Duodenal mucosa (tissue), 2 donors: ENCODE measurements around the gene ARHGAP19.
"Not testable (repeated sequence)": the region's sequence is repeated elsewhere in the genome, so short reads cannot be mapped to it uniquely, and the experiment has no call there.

Source experiments
- H3K27ac ChIP-seq: one replicate; pipeline ENCODE4 v1.7.0; 2013; ENCODE audit warnings: low read depth, low read length
- H3K27me3 ChIP-seq, 2 donors: one replicate each; pipeline ENCODE4 v1.7.0; 2013; ENCODE audit warnings: low read length in 2 of 2, control low read depth in 1 of 2; ENCODE audit not compliant: insufficient read depth in 2 of 2, control insufficient read depth in 1 of 2
- H3K36me3 ChIP-seq, 2 donors: one replicate each; pipeline ENCODE4 v1.7.0; 2013; ENCODE audit warnings: low read length in 2 of 2, control low read depth in 1 of 2; ENCODE audit not compliant: insufficient read depth in 2 of 2, control insufficient read depth in 1 of 2
- H3K4me1 ChIP-seq, 2 donors: one replicate each; pipeline ENCODE4 v1.7.0; 2013; ENCODE audit warnings: low read length in 2 of 2, control low read depth in 1 of 2; ENCODE audit not compliant: insufficient read depth in 2 of 2, control insufficient read depth in 1 of 2
- H3K4me3 ChIP-seq, 2 donors: one replicate each; pipeline ENCODE4 v1.7.0; 2013; ENCODE audit warnings: low read length in 2 of 2, low read depth in 1 of 2
- H3K9ac ChIP-seq, 2 donors: one replicate each; pipeline ENCODE4 v1.7.0; 2013; ENCODE audit warnings: low read length in 2 of 2, low read depth in 1 of 2
- H3K9me3 ChIP-seq, 2 donors: one replicate each; pipeline ENCODE4 v1.7.0; 2013; ENCODE audit warnings: low read length in 2 of 2, control low read depth in 1 of 2; ENCODE audit not compliant: control insufficient read depth in 1 of 2

ARHGAP19 gene

DNA sequence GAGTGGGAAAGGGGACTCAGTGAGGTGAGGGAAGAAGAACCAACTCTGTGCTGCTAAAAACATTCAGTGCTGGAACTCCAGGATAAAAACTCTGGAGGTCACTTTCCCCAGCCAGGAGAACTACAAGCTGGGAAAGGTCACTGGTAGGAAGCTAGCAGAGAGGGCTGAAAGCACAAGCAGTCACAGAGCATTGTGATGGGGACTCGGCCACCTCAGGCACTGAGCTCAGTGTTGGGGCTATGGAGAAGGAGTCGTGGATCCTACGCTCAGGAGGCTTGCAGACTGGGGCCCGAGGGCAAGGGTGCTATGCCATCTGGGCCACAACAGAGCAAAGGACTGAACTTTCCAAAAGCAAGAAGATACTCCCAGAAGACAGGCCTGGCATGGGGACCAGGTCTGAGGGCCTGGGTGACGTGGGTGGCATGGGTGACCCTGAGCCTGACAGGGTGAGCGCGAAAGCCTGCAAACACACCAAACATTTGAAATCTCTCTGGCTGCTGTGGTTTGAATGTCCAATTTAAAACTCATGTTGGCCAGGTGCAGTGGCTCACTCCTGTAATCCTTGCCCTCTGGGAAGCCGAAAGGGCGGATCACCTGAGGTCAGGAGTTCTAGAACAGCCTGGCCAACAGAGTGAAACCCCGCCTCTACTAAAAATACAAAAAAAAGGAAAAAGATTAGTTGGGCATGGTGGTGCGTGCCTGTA is 9.8 kb upstream of the ARHGAP19 start:
- H3K27me3 ChIP-seq: no peaks in the 10 kb centered on the region
- H3K27ac ChIP-seq: no peak overlapping the region
- H3K9ac ChIP-seq: no peak overlapping the region
- peaks cover 0 to 7% of the 10 kb centered on the region in 2 donors for H3K4me1 ChIP-seq
- no peak overlapping the region for H3K4me3 ChIP-seq
- H3K36me3 ChIP-seq: no peaks in the 10 kb centered on the region
- no peaks in the 10 kb centered on the region for H3K9me3 ChIP-seq

DNA sequence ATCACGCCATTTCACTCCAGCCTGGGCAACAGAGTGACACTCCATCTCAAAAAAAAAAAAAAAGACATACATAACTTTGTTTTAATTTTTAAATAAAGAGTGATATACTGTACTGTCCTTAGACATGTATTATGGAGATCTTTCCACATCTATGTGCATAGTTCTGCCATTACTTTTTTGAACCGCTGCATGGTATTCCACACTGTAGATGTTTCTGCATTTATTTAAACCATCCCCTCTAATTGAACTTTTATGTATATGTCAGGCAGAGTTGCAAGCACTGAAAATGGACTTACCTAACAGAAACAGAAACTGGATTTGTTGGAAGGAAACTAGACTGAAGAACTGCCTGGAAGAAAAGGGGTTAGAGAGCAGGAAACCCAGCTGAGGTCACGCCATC is 8.5 kb upstream of the ARHGAP19 start:
- Histone ChIP-seq H3K27me3 (no peaks in the 10 kb centered on the region), H3K27ac (no peak overlapping the region), H3K4me3 (no peak overlapping the region), H3K9me3 (no peaks in the 10 kb centered on the region), H3K9ac (no peak overlapping the region), H3K36me3 (no peaks in the 10 kb centered on the region), H3K4me1 (peaks cover 0 to 7% of the 10 kb centered on the region in 2 donors)

DNA sequence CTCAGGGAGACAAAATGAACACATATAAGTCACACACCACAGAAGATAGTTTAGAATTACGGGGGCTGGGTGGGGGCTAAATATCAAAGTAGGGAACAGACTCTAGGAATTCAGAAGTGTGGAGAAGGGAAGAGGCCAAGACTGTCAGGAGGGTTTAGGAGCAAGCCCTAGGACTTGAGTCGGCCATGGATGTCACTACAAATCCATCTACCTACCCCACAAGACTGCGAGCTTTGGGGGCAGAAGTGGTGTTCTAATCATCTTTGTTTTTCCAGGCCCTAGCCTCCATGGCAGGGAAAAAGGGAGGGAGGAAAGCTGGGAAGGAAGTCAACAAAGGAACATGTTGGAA is 5.8 kb upstream of the ARHGAP19 start:
- no peak overlapping the region for H3K27ac ChIP-seq
- peaks cover 0 to 7% of the 10 kb centered on the region in 2 donors for H3K4me1 ChIP-seq
- no peaks in the 10 kb centered on the region for H3K36me3 ChIP-seq
- H3K27me3 ChIP-seq: no peaks in the 10 kb centered on the region
- H3K9ac ChIP-seq: no peak overlapping the region
- no peaks in the 10 kb centered on the region for H3K9me3 ChIP-seq
- no peak overlapping the region for H3K4me3 ChIP-seq

DNA sequence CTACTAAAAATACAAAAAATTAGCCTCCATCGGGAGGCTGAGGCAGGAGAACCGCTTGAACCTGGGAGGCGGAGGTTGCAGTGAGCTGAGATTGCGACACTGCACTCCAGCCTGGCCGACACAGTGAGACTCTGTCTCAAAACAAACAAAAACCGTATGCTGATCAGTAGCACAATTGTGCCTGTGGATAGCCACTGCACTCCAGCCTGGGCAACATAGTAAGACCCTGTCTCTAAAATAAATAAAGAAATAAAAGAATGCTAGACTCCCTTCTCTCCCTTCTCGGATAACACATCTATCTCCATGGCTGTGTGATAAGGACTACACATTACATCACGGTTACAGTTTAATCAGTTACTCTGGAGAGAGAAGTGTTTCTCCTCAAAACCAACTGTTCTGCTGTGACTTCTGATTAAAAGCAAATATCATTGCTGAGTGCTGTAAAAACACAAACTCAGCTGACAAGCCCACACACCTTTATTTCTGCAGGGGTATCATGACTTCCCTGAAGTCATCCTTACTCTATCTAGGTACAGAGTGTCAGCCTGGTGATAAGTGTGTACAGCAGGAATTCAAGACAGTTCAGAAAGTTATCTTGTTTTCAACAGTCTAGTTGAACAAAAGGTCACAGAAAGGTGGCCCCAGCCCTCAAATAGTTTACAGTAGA is 5.3 kb upstream of the ARHGAP19 start:
- Histone ChIP-seq H3K27me3 (no peaks in the 10 kb centered on the region), H3K36me3 (no peaks in the 10 kb centered on the region)

DNA sequence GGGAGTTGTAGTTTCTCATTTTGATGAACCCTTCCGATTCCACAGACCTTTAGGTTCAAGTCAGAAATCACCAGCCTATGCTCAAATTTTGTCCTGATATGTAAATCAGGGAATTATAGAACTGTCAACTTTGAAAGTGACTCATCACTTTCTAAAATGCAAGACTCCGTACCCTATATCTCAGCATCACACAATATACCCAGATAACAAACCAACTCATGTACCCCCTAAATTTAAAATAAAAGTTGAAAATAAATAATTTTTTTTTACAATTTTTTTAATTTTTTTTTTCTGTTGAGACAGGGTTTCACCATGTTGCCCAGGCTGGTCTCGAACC is 393 bp upstream of the ARHGAP19 start:
- H3K9ac ChIP-seq: no peak overlapping the region
- peaks cover 0 to 13% of the 10 kb centered on the region in 2 donors for H3K4me1 ChIP-seq
- H3K36me3 ChIP-seq: no peaks in the 10 kb centered on the region
- no peaks in the 10 kb centered on the region for H3K27me3 ChIP-seq
- no peak overlapping the region for H3K27ac ChIP-seq
- H3K4me3 ChIP-seq: no peak overlapping the region
- H3K9me3 ChIP-seq: no peaks in the 10 kb centered on the region

More for the DNA sequence above, 5.3 kb upstream of the ARHGAP19 start:
- no peak overlapping the region for H3K9ac ChIP-seq
- H3K9me3 ChIP-seq: no peaks in the 10 kb centered on the region
- H3K27ac ChIP-seq: no peak overlapping the region
- no peak overlapping the region for H3K4me3 ChIP-seq
- peaks cover 0 to 7% of the 10 kb centered on the region in 2 donors for H3K4me1 ChIP-seq

DNA sequence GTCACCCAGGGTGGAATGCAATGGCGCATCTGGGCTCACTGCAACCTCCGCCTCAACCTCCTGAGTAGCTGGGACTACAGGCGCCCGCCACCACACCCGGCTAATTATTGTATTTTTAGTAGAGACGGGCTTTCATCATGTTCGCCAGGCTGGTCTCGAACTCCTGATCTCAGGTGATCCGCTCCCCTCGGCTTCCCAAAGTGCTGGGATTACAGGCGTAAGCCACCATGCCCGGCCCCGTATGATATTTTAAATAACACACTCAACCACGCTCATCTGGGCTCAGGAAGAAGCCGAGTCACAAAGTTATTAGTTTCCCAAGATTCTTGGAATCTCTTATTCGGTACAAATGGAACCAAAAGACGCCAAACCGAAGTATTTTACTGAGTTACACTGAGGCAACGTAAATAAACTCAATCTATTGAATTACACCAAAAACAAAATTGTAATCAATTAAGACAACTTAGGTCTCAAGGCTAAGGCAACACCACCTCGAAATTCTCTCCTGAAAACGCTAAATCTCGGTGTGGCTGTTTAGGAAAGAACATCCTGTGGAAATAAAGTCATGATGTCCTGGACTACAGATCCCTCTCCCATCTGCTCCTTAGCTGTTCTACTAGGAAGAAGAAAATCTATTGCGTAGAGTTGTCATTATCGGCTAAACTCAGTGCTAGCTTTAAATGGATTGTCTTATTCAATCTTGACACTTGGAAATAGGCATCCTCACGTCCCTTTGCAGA is 910 bp downstream of the ARHGAP19 start:
- Histone ChIP-seq H3K27me3 (no peaks in the 10 kb centered on the region), H3K27ac (peak overlapping the region; percentile 94), H3K4me1 (peaks cover 0 to 9% of the 10 kb centered on the region in 2 donors), H3K9ac (peak overlapping the region; percentile 74 to 91), H3K4me3 (peak overlapping the region; percentile 87 to 95), H3K36me3 (peaks cover 0 to 3% of the 10 kb centered on the region in 2 donors), H3K9me3 (no peaks in the 10 kb centered on the region)

DNA sequence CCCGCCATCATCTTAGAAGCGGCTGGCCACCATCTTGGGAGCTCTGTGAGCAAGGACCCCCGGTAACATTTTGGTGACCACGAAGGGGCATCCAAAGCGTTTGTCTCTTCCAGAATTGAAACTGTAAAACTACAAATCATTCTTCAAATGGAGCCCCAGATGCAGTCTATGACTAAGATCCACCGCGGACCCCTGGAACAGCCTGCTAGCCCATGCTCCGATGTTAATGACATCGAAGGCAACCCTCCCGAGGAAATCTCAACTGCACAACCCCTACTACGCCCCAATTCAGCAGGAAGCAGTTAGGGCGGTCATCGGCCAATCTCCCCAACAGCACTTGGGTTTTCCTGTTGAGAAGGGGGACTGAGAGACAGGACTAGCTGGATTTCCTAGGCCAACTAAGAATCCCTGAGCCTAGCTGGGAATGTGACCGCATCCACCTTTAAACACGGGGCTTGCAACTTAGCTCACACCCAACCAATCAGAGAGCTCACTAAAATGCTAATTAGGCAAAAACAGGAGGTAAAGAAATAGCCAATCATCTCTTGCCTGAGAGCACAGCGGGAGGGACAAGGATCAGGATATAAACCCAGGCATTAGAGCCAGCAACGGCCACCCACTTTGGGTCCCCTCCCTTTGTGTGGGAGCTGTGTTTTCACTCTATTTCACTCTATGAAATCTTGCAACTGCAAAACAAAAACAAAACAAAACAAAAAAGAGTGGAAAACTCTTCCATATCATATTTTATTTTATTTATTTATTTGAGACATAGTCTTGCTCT is 1.7 kb downstream of the ARHGAP19 start:
- H3K27ac ChIP-seq, H3K9me3 ChIP-seq, H3K36me3 ChIP-seq, H3K27me3 ChIP-seq, H3K9ac ChIP-seq, H3K4me1 ChIP-seq: not testable (repeated sequence)
- peak overlapping the region in 1 of 2 donors; percentile 95 for H3K4me3 ChIP-seq

DNA sequence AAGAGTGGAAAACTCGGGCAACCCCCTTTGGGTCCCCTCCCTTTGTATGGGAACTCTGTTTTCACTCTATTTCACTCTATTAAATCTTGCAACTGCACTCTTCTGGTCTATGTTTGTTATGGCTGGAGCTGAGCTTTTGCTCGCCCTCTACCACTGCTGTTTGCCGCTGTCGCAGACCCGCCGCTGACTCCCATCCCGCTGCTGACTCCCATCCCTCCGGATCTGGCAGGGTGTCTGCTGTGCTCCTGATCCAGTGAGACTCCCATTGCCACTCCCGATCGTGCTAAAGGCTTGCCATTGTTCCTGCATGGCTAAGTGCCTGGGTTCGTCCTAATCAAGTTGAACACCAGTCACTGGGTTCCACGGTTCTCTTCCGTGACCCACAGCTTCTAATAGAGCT is 2.4 kb downstream of the ARHGAP19 start:
- H3K9ac ChIP-seq, H3K27me3 ChIP-seq, H3K36me3 ChIP-seq, H3K9me3 ChIP-seq, H3K27ac ChIP-seq, H3K4me3 ChIP-seq, H3K4me1 ChIP-seq: not testable (repeated sequence)

DNA sequence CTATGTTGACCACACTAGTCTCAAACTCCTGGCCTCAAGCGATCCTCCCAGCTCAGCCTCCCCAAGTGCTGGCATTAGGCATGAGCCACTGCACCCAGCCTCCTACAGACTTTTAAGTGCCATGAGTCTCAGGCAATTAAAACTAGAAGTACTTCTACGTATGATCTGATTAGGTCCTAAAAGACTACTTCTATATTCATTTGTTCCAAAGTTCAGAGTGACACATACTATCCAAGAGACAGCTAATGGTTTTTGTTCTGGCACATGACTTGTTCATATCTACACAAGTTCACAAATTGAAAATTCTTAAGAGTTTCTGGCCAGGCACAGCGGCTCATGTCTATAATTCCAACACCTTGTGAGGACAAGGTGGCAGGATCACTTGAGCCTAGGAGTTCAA is 11.7 kb downstream of the ARHGAP19 start:
- no peak overlapping the region for H3K9ac ChIP-seq
- H3K36me3 ChIP-seq: no peaks in the 10 kb centered on the region
- H3K9me3 ChIP-seq: no peaks in the 10 kb centered on the region
- peaks cover 3 to 21% of the 10 kb centered on the region in 2 donors for H3K4me1 ChIP-seq
- H3K27me3 ChIP-seq: no peaks in the 10 kb centered on the region
- H3K27ac ChIP-seq: no peak overlapping the region
- no peak overlapping the region for H3K4me3 ChIP-seq
